Activated B cell treated with CpG ODN at 0.5 μM for 24 hours (primary cell): Measurements from ENCODE around the gene ABCC6. TPM values are rescaled to one million over a fixed set of nuclear protein-coding genes. Genes with fewer than 3 reads are reported as not detected.

ENCODE experiments used
- ATAC-seq: fragments of 200-7000 bp; cut with Tn5 transposase; one replicate; pipeline ENCODE4 v1.10.0; 2021; ENCODE audit warnings: low read depth, mild to moderate bottlenecking, moderate library complexity
- CTCF ChIA-PET: fragments of 350-600 bp; sonication (Branson Sonifier 250); formaldehyde crosslinking; loops from one replicate; lab custom pipeline; 2021; ENCODE audit warnings: antibody characterized with exemption; lab: Charles Lee
- POLR2A ChIA-PET: fragments of 350-600 bp; sonication (Branson Sonifier 250); formaldehyde crosslinking; loops from one replicate; lab custom pipeline; 2021; ENCODE audit warnings: antibody characterized with exemption; lab: Charles Lee
- DNase-seq: peaks from one replicate; pipeline ENCODE4 v3.0.0; 2022
- H3K27ac Mint-ChIP-seq: one replicate; pipeline ENCODE4 v1.8.0; 2020; ENCODE audit warnings: mixed read lengths
- H3K27me3 Mint-ChIP-seq: one replicate; pipeline ENCODE4 v1.8.0; 2021; ENCODE audit warnings: mixed read lengths
- H3K36me3 Mint-ChIP-seq: one replicate; pipeline ENCODE4 v1.8.0; 2021; ENCODE audit warnings: low read depth, mixed read lengths
- H3K4me1 Mint-ChIP-seq: one replicate; pipeline ENCODE4 v1.8.0; 2021; ENCODE audit warnings: mixed read lengths
- H3K4me3 Mint-ChIP-seq: one replicate; pipeline ENCODE4 v1.8.0; 2020; ENCODE audit warnings: mild to moderate bottlenecking, mixed read lengths
- H3K9me3 Mint-ChIP-seq: one replicate; pipeline ENCODE4 v1.8.0; 2020; ENCODE audit warnings: mixed read lengths
- intact Hi-C: fragments of 100-400 bp; cut with micrococcal nuclease; formaldehyde crosslinking; loops from one replicate; pipeline ENCODE4 v1.15.1; 2024
- total RNA-seq: library from RNA; stranded (reverse); gene quantifications from 2 replicates; pipeline ENCODE4 v1.2.3, GENCODE V29; 2022
- TF ChIP-seq, protein P1 (sequence below): fragments of 200-600 bp; IDR thresholded peaks from one replicate; pipeline ENCODE4 v1.8.0; 2022; ENCODE audit warnings: antibody characterized with exemption, mild to moderate bottlenecking

Gene ABCC6
- total RNA-seq, 1 donor from 2014 or later, result not detected

DNA sequence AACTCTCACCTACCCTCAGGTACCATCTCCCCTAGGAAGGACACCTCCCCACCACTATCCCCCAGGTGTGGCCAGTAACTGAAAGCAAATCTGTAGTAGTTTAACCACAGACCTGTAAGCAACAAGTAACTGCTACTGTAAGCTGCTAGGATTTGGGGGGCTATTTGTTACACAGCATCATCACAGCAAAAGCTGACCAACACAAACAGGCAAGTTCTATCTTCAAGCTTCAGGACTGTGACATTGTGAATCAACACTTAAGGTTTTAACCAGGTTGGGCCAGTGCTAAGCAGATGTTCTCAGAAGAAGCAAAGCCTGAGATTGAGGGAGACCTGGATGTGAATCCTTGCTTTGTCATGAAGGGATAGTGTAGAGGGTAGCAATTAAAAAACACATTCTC, 47.0 kb downstream of the ABCC6 start:
- ChIA-PET CTCF (no interaction called here), POLR2A (no interaction called here)
- intact Hi-C loops, result no loop called here
- TF ChIP-seq, protein P1, sequence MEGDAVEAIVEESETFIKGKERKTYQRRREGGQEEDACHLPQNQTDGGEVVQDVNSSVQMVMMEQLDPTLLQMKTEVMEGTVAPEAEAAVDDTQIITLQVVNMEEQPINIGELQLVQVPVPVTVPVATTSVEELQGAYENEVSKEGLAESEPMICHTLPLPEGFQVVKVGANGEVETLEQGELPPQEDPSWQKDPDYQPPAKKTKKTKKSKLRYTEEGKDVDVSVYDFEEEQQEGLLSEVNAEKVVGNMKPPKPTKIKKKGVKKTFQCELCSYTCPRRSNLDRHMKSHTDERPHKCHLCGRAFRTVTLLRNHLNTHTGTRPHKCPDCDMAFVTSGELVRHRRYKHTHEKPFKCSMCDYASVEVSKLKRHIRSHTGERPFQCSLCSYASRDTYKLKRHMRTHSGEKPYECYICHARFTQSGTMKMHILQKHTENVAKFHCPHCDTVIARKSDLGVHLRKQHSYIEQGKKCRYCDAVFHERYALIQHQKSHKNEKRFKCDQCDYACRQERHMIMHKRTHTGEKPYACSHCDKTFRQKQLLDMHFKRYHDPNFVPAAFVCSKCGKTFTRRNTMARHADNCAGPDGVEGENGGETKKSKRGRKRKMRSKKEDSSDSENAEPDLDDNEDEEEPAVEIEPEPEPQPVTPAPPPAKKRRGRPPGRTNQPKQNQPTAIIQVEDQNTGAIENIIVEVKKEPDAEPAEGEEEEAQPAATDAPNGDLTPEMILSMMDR, result no peak
- Mint-ChIP-seq H3K36me3 (no peaks in the 10 kb centered on the region), H3K4me3 (no peak overlapping the region), H3K27ac (no peak overlapping the region), H3K27me3 (peaks cover 4% of the 10 kb centered on the region), H3K4me1 (no peaks in the 10 kb centered on the region), H3K9me3 (peaks cover 4% of the 10 kb centered on the region)
- no peak for DNase-seq
- no peak for ATAC-seq

DNA sequence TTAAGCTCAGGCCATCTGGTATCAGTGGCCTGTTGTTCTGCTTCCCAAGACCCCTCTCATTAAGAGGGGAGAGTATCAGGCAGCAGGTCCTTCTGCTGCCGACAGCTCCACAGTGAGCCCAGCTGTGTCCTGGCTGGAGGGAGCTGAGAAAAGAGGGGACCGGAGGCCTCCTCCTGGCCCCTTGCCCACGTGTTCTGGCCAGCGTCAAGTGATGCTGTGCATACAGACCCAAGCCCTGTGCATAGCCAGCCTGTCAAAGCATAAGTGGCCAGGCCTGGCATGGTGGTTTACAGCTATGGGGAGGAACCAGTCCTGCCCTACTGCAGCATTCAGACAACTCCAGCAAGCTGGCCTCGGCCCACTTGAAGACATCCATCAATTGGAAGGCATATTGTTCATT, 48.0 kb downstream of the ABCC6 start:
- H3K27me3 Mint-ChIP-seq, result peaks cover 3% of the 10 kb centered on the region
- TF ChIP-seq, protein P1, result no peak
- intact Hi-C loops, result no loop called here
- CTCF ChIA-PET, result no interaction called here
- peaks cover 4% of the 10 kb centered on the region for H3K9me3 Mint-ChIP-seq
- no peak overlapping the region for H3K4me3 Mint-ChIP-seq
- no peak for ATAC-seq
- DNase-seq, result no peak
- H3K27ac Mint-ChIP-seq, result no peak overlapping the region
- POLR2A ChIA-PET, result no interaction called here
- H3K4me1 Mint-ChIP-seq, result no peaks in the 10 kb centered on the region
- no peaks in the 10 kb centered on the region for H3K36me3 Mint-ChIP-seq

DNA sequence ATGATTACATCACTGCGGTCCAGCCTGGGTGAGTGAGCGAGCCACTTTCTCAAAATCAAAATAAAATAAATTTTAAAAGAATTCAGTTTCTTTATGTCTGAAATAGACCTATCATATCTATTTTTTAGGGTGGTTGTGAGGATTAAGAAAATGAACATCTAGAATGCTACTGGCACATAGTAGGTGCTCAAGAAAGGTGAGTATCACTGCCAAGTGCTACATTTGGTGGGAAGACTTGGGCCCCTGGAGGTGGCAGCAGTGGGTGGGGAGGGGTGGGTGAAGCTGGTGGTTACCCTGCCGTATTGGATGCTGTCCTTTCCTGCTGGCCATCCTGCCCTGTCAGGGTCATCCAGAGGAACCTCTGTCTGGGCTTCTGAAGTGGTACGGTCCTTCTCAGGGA, 50.3 kb downstream of the ABCC6 start:
- POLR2A ChIA-PET, result no interaction called here
- H3K4me1 Mint-ChIP-seq, result no peaks in the 10 kb centered on the region
- H3K27me3 Mint-ChIP-seq, result peaks cover 2% of the 10 kb centered on the region
- peaks cover 4% of the 10 kb centered on the region for H3K9me3 Mint-ChIP-seq
- TF ChIP-seq, protein P1, result no peak
- ATAC-seq (no peak), DNase-seq (no peak)
- CTCF ChIA-PET, result no interaction called here
- H3K27ac Mint-ChIP-seq, result no peak overlapping the region
- no peaks in the 10 kb centered on the region for H3K36me3 Mint-ChIP-seq
- intact Hi-C loops, result no loop called here
- H3K4me3 Mint-ChIP-seq, result no peak overlapping the region

DNA sequence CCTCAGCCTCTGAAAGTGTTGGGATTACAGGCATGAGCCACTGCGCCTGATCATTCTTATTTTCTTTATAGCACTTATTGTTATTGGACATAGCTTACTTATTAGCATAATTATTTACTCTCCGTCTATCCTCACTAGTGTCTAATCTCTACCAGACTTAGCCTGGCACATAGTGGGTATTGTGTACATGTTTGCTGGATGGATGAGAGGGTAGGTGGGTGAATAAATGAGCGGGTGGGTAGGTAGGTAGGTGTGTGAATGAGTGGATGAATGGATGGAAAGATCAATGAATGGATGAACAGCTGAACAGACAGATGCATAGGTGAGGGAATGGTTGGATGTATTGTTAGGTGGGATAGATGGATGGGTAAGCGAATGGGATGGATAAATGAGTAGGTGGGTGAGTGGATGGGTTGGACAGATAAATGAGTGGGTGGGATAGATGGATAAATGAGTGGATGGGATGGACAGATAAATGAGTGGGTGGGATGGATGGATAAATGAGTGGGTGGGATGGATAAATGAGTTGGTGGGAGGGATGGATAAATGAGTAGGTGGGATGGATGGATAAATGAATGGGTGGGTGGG, 51.9 kb downstream of the ABCC6 start:
- H3K27ac Mint-ChIP-seq, result no peak overlapping the region
- intact Hi-C loops, result no loop called here
- H3K4me1 Mint-ChIP-seq, result no peaks in the 10 kb centered on the region
- POLR2A ChIA-PET, result no interaction called here
- peaks cover 2% of the 10 kb centered on the region for H3K27me3 Mint-ChIP-seq
- H3K4me3 Mint-ChIP-seq, result no peak overlapping the region
- ATAC-seq, result no peak
- CTCF ChIA-PET, result no interaction called here
- no peaks in the 10 kb centered on the region for H3K36me3 Mint-ChIP-seq
- TF ChIP-seq, protein P1, result no peak
- DNase-seq, result no peak
- peaks cover 3% of the 10 kb centered on the region for H3K9me3 Mint-ChIP-seq

DNA sequence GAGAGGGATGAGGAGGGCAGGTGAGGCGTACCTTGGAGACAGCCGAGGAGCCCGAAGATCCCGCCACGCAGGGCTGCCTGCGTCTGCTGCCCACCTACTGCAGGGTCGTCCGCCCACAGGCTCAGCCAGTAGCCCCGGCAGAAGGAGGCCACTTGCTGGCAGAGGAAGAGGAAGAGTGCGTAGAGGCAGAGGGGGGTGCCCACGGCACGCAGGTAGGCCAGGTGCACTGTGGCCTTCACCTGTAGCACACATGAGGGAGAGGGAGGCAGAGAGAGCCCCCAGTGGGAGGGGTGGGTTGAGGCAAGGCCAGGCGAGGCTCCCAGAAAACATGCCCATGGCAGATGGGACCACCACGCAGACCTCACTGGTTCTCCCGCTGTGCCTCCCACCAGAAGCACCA, 53.7 kb downstream of the ABCC6 start:
- Mint-ChIP-seq H3K4me3 (no peak overlapping the region), H3K27ac (no peak overlapping the region), H3K9me3 (no peaks in the 10 kb centered on the region), H3K36me3 (no peaks in the 10 kb centered on the region), H3K4me1 (no peaks in the 10 kb centered on the region), H3K27me3 (peaks cover 2% of the 10 kb centered on the region)
- no peak for DNase-seq
- TF ChIP-seq, protein P1, result no peak
- ATAC-seq, result no peak
- intact Hi-C loops, result no loop called here
- ChIA-PET POLR2A (no interaction called here), CTCF (no interaction called here)
